ENCODE measurements around the gene MOCOS. TPM values are rescaled to one million over a fixed set of nuclear protein-coding genes. Genes with fewer than 3 reads are reported as not detected.

MOCOS gene
- total RNA-seq, 1 donor from 2014 or later = 15.3 TPM

DNA sequence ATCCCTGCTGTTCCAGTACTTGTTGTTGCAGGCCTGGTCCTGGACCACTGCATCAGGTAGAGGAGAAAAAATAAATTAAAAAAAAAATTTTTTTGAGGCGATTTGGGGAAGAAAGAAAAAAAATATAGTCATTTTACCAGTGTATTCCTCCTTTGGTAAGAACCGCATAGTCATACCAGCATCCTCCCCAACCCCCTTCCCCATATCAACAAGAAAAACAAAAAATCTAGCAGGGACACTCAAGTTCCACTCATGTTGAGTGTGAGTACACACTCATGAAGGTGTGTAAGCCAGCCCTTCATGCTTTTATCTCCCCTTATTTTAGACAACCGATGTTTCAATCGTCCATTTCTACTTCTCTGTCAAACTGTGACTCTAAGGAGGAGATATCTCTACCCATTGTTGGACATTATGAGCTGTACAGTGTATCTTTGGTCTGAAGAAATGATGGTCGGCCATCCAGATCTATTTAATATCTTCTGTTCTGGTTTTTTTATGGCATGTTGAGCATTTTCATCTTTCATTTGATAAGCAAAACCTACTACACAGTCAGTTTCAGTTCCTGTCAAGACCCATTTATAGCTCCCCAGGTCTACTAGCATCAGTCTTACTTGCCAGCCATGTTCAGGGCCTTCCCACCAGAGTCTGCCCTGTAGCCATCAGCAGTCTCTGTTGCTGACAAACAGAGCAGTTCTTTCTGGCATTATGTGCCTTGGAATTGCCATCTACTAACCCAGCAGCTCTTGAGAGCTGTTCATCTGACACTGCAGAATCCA, 37.6 kb upstream of the MOCOS start:
- Histone ChIP-seq H3K27me3 (ENCODE audit: control insufficient read depth, insufficient read depth, low read length) (no peaks in the 10 kb centered on the region), H3K4me3 (ENCODE audit: low read depth, low read length) (no peak overlapping the region), H3K36me3 (ENCODE audit: control insufficient read depth, insufficient read depth, low read length) (no peaks in the 10 kb centered on the region)
- no peak for TF ChIP-seq CTCF (IDR thresholded peaks at IDR 0.05; ENCODE audit: insufficient read depth, low read length, poor library complexity, severe bottlenecking)
- DNase-seq (ENCODE audit: low read depth) = no peak

DNA sequence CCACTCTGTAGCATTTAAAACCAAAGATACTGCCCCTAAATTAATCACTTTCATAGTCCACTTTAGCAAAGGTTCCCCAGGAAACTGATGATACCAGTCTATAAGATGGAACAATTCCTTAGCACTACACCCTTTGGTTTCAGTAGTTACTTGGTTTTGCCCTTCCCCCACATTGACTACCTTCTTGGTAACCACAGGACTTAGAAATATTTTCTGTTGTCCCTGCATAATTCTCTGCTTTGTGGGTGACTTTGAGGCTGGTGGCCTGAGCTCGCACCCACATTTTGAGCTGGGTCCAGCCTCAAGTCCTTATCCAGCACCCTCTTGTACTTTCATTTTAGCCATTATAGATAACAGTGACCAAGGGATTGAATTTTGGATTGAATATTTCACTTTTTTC, 34.5 kb upstream of the MOCOS start:
- DNase-seq (ENCODE audit: low read depth) = no peak
- Histone ChIP-seq H3K36me3 (ENCODE audit: control insufficient read depth, insufficient read depth, low read length) (no peaks in the 10 kb centered on the region), H3K4me3 (ENCODE audit: low read depth, low read length) (no peak overlapping the region), H3K27me3 (ENCODE audit: control insufficient read depth, insufficient read depth, low read length) (no peaks in the 10 kb centered on the region)
- TF ChIP-seq CTCF (IDR thresholded peaks at IDR 0.05; ENCODE audit: insufficient read depth, low read length, poor library complexity, severe bottlenecking) = no peak

DNA sequence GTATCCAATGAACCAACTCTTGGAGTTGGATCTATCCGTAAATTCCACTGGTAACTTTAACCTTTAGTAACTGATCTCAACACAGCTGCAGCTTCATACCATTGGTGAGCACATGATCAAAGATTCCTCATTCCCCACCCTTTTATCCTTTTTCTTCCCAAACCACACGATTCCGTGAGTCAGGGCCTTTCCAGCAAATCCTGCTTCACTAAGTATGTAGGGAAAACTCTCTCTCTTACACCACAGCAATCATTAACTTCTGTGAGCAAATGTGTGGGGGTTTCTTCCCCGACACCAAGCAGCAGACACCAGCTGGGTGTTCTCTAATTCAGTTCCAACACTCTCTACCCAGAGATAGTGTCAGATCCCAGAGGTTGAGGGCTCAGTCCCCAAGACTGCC, 34.1 kb upstream of the MOCOS start:
- no peak for TF ChIP-seq CTCF (IDR thresholded peaks at IDR 0.05; ENCODE audit: insufficient read depth, low read length, poor library complexity, severe bottlenecking)
- H3K4me3 ChIP-seq (ENCODE audit: low read depth, low read length) = no peak overlapping the region
- DNase-seq (ENCODE audit: low read depth) = peak; percentile 98
- no peaks in the 10 kb centered on the region for H3K36me3 ChIP-seq (ENCODE audit: control insufficient read depth, insufficient read depth, low read length)
- H3K27me3 ChIP-seq (ENCODE audit: control insufficient read depth, insufficient read depth, low read length) = no peaks in the 10 kb centered on the region

DNA sequence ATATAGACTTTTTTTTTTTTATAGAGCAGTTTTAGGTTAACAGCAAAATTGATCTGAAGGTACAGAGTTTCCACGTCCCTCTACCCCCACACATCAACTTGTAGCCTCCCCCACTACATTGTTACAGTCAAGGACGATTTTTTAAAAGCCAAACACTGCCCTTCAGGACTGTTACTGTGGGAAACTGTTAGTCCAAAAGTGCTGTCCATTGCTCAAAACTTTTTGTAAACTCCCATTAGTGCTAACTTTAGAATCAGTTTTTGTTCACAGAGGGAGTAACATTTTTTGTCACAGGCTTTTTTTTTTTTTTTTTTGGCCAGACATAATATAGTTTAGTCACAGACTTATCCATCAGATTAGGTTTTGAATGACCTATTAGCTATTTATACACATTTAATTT, 33.5 kb upstream of the MOCOS start:
- Histone ChIP-seq H3K36me3 (ENCODE audit: control insufficient read depth, insufficient read depth, low read length) (no peaks in the 10 kb centered on the region), H3K27me3 (ENCODE audit: control insufficient read depth, insufficient read depth, low read length) (no peaks in the 10 kb centered on the region), H3K4me3 (ENCODE audit: low read depth, low read length) (no peak overlapping the region)
- no peak for DNase-seq (ENCODE audit: low read depth)
- TF ChIP-seq CTCF (IDR thresholded peaks at IDR 0.05; ENCODE audit: insufficient read depth, low read length, poor library complexity, severe bottlenecking) = no peak

DNA sequence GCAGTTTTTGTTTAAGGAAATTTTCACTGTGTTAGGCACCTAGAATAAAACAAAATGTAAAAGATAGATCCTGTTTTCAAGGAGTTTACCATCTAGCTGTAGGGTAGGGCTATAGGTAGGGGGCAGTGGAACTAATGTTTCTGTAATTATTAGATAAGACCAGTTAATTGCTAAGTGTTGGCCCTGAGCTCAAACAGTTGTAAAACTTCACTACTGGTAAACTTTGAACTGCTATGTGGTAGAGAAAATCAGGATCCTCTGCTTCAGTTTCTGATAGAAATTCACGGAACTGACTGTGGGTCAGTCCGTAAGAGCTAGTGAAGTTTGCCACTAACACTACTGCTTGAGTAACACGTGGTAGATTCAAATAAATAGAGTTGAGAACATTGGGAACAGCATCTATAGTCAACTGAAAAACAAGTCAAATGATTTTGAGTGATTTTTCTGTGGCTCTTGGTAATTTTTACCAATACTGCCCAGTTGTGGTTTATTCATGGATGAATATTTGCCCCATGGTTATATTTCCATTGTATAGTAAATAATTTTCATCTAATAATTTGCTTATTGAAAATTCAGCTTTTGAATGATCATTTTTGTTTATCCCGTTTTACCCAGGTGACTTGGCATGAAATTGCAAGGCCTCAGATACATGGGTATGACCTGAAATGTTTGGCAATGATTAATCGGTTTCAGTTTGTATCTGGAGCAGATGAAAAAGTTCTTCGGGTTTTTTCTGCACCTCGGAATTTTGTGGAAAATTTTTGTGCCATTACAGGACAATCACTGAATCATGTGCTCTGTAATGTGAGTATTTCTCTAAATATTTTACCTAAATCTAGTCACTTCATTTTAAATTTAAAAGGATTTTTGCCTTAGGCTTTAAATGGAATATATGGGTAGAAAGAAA, 31.2 kb upstream of the MOCOS start:
- H3K36me3 ChIP-seq (ENCODE audit: control insufficient read depth, insufficient read depth, low read length) = no peaks in the 10 kb centered on the region
- H3K27me3 ChIP-seq (ENCODE audit: control insufficient read depth, insufficient read depth, low read length) = no peaks in the 10 kb centered on the region
- no peak for DNase-seq (ENCODE audit: low read depth)

More for the DNA sequence above, 31.2 kb upstream of the MOCOS start:
- no peak for TF ChIP-seq CTCF (IDR thresholded peaks at IDR 0.05; ENCODE audit: insufficient read depth, low read length, poor library complexity, severe bottlenecking)
- no peak overlapping the region for H3K4me3 ChIP-seq (ENCODE audit: low read depth, low read length)
